Subcutaneous abdominal adipose tissue (tissue), 5 donors: ENCODE data around the gene ANXA8L1.
"Not testable (repeated sequence)": the region's sequence is repeated elsewhere in the genome, so short reads cannot be mapped to it uniquely, and the experiment has no call there.

ENCODE experiments used
- H3K27ac ChIP-seq: one replicate; pipeline ENCODE4 v1.7.0; 2013; ENCODE audit warnings: low read depth, mild to moderate bottlenecking, inconsistent platforms, low read length, moderate library complexity
- H3K27me3 ChIP-seq, 5 donors: one replicate each; pipeline ENCODE4 v1.7.0; 2013; ENCODE audit warnings: low read length in 5 of 5, inconsistent platforms in 1 of 5; ENCODE audit not compliant: control insufficient read depth in 5 of 5, insufficient read depth in 4 of 5
- H3K36me3 ChIP-seq, 5 donors: one replicate each; pipeline ENCODE4 v1.7.0; 2013; ENCODE audit warnings: low read length in 5 of 5; ENCODE audit not compliant: control insufficient read depth in 5 of 5, insufficient read depth in 5 of 5
- H3K4me1 ChIP-seq, 5 donors: one replicate each; pipeline ENCODE4 v1.7.0; 2013; ENCODE audit warnings: low read length in 5 of 5, mild to moderate bottlenecking in 3 of 5, moderate library complexity in 1 of 5; ENCODE audit not compliant: control insufficient read depth in 5 of 5, insufficient read depth in 5 of 5
- H3K4me3 ChIP-seq, 5 donors: one replicate each; pipeline ENCODE4 v1.7.0; 2013; ENCODE audit warnings: low read length in 5 of 5, low read depth in 1 of 5
- H3K9ac ChIP-seq, 5 donors: one replicate each; pipeline ENCODE4 v1.7.0; 2013; ENCODE audit warnings: low read length in 5 of 5, mild to moderate bottlenecking in 4 of 5, moderate library complexity in 3 of 5
- H3K9me3 ChIP-seq, 5 donors: one replicate each; pipeline ENCODE4 v1.7.0; 2013; ENCODE audit warnings: low read length in 5 of 5; ENCODE audit not compliant: control insufficient read depth in 5 of 5
- donor health status: healthy.
- donor health status: healthy.
- donor health status: healthy.
- donor health status: healthy.
- donor health status: healthy.

ANXA8L1 gene

DNA sequence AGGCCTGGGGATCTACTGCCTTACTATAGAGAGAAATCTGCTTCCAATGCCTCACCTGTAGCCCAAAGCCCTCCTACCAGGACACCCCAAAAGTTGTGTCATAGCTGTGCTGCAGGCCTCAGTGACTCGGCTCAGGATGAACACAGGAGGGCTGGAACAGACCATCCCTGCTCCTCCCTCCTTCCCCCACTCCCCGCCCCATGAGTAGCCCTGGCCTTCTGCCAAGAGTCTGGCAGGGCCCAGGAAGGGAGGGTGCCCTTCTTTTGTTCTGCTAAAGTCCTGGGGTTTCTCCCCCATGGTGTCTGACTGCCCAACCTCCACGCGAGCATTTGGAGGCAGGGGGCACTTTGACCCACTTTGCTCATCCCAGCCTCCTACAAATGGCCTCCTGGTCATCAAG is 65.4 kb downstream of the ANXA8L1 start:
- H3K27ac ChIP-seq, H3K9ac ChIP-seq, H3K4me3 ChIP-seq, H3K27me3 ChIP-seq, H3K36me3 ChIP-seq, H3K4me1 ChIP-seq, H3K9me3 ChIP-seq: not testable (repeated sequence)
